Measurements from ENCODE around the gene GIGYF2. TPM values are rescaled to one million over a fixed set of nuclear protein-coding genes. Genes with fewer than 3 reads are reported as not detected.
"Not testable (repeated sequence)": the region's sequence is repeated elsewhere in the genome, so short reads cannot be mapped to it uniquely, and the experiment has no call there.

Gene GIGYF2
- total RNA-seq, 4 donors from 2014 or later, result 62.6 to 88.3 (median 67.7) TPM

DNA sequence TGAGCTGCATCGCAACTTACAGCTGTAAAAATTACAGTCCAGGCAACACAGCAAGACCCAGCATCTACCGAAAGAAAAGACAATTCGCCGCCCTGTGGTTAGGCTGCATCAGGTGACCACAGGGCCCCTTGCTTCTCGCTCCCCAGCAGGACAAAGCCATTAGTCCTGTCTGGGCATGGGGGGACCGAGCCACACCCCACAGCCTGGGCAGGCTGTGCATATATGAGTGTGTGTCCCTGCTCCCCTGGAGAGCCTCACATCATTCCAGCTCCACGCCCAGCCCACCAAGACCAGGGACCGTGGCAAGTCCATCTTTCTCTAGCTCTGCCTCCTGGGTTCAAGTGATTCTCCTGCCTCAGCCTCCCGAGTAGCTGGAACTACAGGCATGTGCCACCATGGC, 206.9 kb downstream of the GIGYF2 start:
- 82 to 90% methylated on average over 3 of the region's 9 CpGs for WGBS, 2 donors (ENCODE audit: low coverage in 1 of 2)
- Histone ChIP-seq H3K9me3 (no peaks in the 10 kb centered on the region), H3K4me3 (no peak overlapping the region), H3K27me3 (peaks cover 32% of the 10 kb centered on the region), H3K27ac (no peak overlapping the region), H3K36me3 (no peaks in the 10 kb centered on the region), H3K4me1 (no peaks in the 10 kb centered on the region)
- ATAC-seq, result no peak
- no peak for TF ChIP-seq POLR2A (IDR thresholded peaks at IDR 0.05)
- no peak for TF ChIP-seq EP300 (IDR thresholded peaks at IDR 0.05)
- TF ChIP-seq, protein P1, sequence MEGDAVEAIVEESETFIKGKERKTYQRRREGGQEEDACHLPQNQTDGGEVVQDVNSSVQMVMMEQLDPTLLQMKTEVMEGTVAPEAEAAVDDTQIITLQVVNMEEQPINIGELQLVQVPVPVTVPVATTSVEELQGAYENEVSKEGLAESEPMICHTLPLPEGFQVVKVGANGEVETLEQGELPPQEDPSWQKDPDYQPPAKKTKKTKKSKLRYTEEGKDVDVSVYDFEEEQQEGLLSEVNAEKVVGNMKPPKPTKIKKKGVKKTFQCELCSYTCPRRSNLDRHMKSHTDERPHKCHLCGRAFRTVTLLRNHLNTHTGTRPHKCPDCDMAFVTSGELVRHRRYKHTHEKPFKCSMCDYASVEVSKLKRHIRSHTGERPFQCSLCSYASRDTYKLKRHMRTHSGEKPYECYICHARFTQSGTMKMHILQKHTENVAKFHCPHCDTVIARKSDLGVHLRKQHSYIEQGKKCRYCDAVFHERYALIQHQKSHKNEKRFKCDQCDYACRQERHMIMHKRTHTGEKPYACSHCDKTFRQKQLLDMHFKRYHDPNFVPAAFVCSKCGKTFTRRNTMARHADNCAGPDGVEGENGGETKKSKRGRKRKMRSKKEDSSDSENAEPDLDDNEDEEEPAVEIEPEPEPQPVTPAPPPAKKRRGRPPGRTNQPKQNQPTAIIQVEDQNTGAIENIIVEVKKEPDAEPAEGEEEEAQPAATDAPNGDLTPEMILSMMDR (IDR thresholded peaks at IDR 0.05), result no peak
- TF ChIP-seq POLR2AphosphoS5 (IDR thresholded peaks at IDR 0.05), result no peak

DNA sequence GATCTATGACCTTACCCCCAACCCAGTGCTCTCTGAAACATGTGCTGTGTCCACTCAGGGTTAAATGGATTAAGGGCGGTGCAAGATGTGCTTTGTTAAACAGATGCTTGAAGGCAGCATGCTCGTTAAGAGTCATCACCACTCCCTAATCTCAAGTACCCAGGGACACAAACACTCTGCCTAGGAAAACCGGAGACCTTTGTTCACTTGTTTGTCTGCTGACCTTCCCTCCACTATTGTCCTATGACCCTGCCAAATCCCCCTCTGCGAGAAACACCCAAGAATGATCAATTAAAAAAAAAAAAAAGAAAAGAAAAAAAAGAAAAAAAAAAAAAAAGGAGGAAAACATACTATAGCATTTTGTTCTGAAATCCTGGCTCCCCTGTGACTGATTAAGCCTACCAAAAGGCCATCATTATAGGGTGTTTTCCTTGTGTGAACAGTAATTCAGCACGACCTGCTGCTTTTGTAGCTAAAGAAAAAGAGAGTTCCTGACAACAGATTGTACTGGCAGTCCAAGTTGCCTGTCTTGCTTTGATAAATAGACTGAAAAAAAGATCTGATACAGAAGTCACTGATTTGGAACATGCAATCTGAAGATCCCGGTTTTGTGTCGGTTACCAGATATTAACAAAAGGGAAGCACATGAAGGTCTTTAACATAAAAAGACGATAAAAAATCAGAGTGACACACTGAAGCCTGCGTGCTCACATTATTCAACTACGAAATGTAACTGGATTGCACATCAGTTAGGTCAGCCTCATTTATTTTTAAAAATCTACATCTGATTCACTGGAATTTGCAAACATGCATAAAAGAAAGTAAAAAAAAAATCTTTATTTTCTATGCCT, 210.0 kb downstream of the GIGYF2 start:
- ATAC-seq, H3K36me3 ChIP-seq, H3K27ac ChIP-seq, H3K4me1 ChIP-seq, H3K4me3 ChIP-seq, H3K9me3 ChIP-seq: not testable (repeated sequence)
- H3K27me3 ChIP-seq, result peaks cover 27% of the 10 kb centered on the region
- WGBS, 2 donors (ENCODE audit: low coverage in 1 of 2), result 54 to 68% methylated on average over 6 of the region's 10 CpGs

DNA sequence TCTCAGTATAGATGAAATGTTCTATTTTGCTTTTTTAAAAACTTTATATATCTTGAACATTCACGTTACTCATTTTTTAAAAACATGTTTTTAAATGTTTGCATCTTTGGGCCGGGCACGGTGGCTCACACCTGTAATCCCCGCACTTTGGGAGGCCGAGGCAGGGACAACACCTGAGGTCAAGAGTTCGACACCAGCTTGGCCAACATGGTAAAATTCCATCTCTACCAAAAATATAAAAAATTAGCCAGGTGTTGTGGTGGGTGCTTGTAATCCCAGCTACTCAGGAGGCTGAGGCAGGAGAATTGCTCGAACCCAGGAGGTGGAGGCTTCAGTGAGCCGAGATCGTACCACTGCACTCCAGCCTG, 210.6 kb downstream of the GIGYF2 start:
- 81 to 92% methylated on average over 4 to 9 of the region's 9 CpGs for WGBS, 2 donors (ENCODE audit: low coverage in 1 of 2)
- H3K4me1 ChIP-seq, H3K4me3 ChIP-seq, H3K27ac ChIP-seq, ATAC-seq, H3K36me3 ChIP-seq: not testable (repeated sequence)
- peaks cover 21% of the 10 kb centered on the region for H3K27me3 ChIP-seq
- peaks cover 0 to 16% (median 0%) of the 10 kb centered on the region in 3 donors for H3K9me3 ChIP-seq

DNA sequence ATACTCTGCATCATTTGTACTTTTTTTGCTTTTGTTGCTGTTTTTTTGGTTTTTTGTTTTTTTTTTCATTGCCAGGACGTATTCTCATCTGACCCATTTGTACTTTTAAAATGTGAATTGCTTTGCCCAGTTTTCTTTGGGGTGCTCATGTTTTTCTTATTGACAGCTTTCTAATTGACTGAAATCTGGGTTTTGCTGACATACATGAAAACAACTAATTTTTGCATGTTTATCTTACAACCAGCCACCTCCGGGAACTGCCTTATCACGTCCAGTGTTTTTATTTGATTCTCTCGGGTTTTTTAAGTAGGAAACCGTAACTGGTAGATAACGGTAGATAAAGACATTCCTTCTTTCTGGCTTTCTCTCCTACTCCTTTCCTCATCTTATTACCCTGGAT, 211.6 kb downstream of the GIGYF2 start:
- Histone ChIP-seq H3K36me3 (no peaks in the 10 kb centered on the region), H3K27me3 (peaks cover 16% of the 10 kb centered on the region), H3K4me3 (no peak overlapping the region), H3K9me3 (peaks cover 0 to 22% (median 0%) of the 10 kb centered on the region in 3 donors), H3K4me1 (no peaks in the 10 kb centered on the region), H3K27ac (no peak overlapping the region)
- 41 to 58% methylated on average over 2 to 6 of the region's 6 CpGs for WGBS, 2 donors (ENCODE audit: low coverage in 1 of 2)
- TF ChIP-seq POLR2AphosphoS5 (IDR thresholded peaks at IDR 0.05) (no peak), POLR2A (IDR thresholded peaks at IDR 0.05) (no peak), EP300 (IDR thresholded peaks at IDR 0.05) (no peak)
- TF ChIP-seq, protein P1 (IDR thresholded peaks at IDR 0.05), result no peak
- ATAC-seq, result no peak

Small RNAs within 50 kb of the gene (small RNA-seq; reads per million reads assigned to genes)
- gene RF00019, result 0 reads per million in 4 donors
- gene RN7SL359P, result 0 reads per million in 4 donors
- gene RNU6-107P, result 0 reads per million in 4 donors

Other genes with a start within 250 kb of the GIGYF2 start
- not detected for gene ALPI, start 241.2 kb upstream of the GIGYF2 start, total RNA-seq
- 1 to 10 TPM in 2 of 4 donors, not detected in 2; 1.1 to 1.4 TPM for gene ECEL1, start 209.5 kb upstream of the GIGYF2 start, total RNA-seq
- gene PRSS56, start 176.9 kb upstream of the GIGYF2 start, total RNA-seq, result not detected
- gene CHRND, start 171.2 kb upstream of the GIGYF2 start, total RNA-seq, result not detected
- gene CHRNG, start 157.6 kb upstream of the GIGYF2 start, total RNA-seq, result not detected
- gene TIGD1, start 146.8 kb upstream of the GIGYF2 start, total RNA-seq, result 1 to 10 TPM; 1.2 to 6.5 (median 2.8) TPM
- 10 to 100 TPM; 41.6 to 61.6 (median 51.1) TPM for gene EIF4E2, start 146.6 kb upstream of the GIGYF2 start, total RNA-seq
- gene EFHD1, start 63.7 kb upstream of the GIGYF2 start, total RNA-seq, result 10 to 100 TPM in 3 of 4 donors, 1 to 10 TPM in 1; 9.3 to 23.3 (median 17.5) TPM
- not detected for gene KCNJ13, start 79.2 kb downstream of the GIGYF2 start, total RNA-seq
- 10 to 100 TPM in 1 of 4 donors, 1 to 10 TPM in 1, under 1 TPM in 1, not detected in 1; 0.54 to 11.6 (median 2.2) TPM for gene SNORC, start 172.9 kb downstream of the GIGYF2 start, total RNA-seq

All from gastroesophageal sphincter (tissue), 4 donors.